Right atrium auricular region (tissue), 2 donors: Measurements from ENCODE around the gene SMYD3. TPM values are rescaled to one million over a fixed set of nuclear protein-coding genes. Genes with fewer than 3 reads are reported as not detected.

ENCODE experiments used
- DNase-seq: peaks from one replicate; pipeline ENCODE4 v3.0.0-alpha.2; 2019; ENCODE audit warnings: low spot score
- H3K27ac ChIP-seq, 2 donors: fragments of 200-600 bp; sonication (generic); 1 replicate in 1 of 2; 2 replicates in 1 of 2; pipeline ENCODE4 v1.5.1; 2016 to 2019
- H3K27me3 ChIP-seq, 2 donors: fragments of 200-600 bp; sonication (generic); one replicate each; pipeline versions ENCODE4 v1.5.1 to v1.6.0; 2017 to 2019
- H3K36me3 ChIP-seq: fragments of 200-600 bp; sonication (generic); one replicate; pipeline ENCODE4 v1.5.1; 2016
- H3K4me1 ChIP-seq, 2 donors: fragments of 200-600 bp; sonication (generic); one replicate each; pipeline versions ENCODE4 v1.5.1 to v1.6.0; 2017 to 2019
- H3K4me3 ChIP-seq, 2 donors: fragments of 200-600 bp; sonication (generic); 1 replicate in 1 of 2; 2 replicates in 1 of 2; pipeline ENCODE4 v1.5.1; 2017 to 2019; ENCODE audit warnings: mild to moderate bottlenecking in 1 of 2, moderate library complexity in 1 of 2
- H3K9me3 ChIP-seq, 2 donors: fragments of 200-600 bp; sonication (generic); one replicate each; pipeline ENCODE4 v1.5.1; 2019
- total RNA-seq, 2 donors: library from RNA; depleted of rRNA; stranded (reverse); fragments of >200 nt; gene quantifications; one replicate each; pipeline ENCODE4 v1.1.0, GENCODE V29; 2016
- TF ChIP-seq, protein P1 (sequence below), 2 donors: fragments of 200-600 bp; sonication (generic); IDR thresholded peaks; one replicate each; pipeline ENCODE4 v1.5.1; 2019; ENCODE audit warnings: antibody characterized with exemption in 2 of 2

The SMYD3 gene
- total RNA-seq, 2 donors from 2014 or later, result 7.9 to 8.5 TPM

- no peak for DNase-seq
- H3K4me3 ChIP-seq, result no peak overlapping the region
- TF ChIP-seq, protein P1, sequence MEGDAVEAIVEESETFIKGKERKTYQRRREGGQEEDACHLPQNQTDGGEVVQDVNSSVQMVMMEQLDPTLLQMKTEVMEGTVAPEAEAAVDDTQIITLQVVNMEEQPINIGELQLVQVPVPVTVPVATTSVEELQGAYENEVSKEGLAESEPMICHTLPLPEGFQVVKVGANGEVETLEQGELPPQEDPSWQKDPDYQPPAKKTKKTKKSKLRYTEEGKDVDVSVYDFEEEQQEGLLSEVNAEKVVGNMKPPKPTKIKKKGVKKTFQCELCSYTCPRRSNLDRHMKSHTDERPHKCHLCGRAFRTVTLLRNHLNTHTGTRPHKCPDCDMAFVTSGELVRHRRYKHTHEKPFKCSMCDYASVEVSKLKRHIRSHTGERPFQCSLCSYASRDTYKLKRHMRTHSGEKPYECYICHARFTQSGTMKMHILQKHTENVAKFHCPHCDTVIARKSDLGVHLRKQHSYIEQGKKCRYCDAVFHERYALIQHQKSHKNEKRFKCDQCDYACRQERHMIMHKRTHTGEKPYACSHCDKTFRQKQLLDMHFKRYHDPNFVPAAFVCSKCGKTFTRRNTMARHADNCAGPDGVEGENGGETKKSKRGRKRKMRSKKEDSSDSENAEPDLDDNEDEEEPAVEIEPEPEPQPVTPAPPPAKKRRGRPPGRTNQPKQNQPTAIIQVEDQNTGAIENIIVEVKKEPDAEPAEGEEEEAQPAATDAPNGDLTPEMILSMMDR (IDR thresholded peaks at IDR 0.05), result no peak
- no peaks in the 10 kb centered on the region for H3K36me3 ChIP-seq
- no peaks in the 10 kb centered on the region for H3K9me3 ChIP-seq
- H3K27ac ChIP-seq, result no peak overlapping the region
- no peaks in the 10 kb centered on the region for H3K4me1 ChIP-seq
- no peaks in the 10 kb centered on the region for H3K27me3 ChIP-seq
Observed at GRCh38 chr1:246271516-246271915, 235.6 kb downstream of the SMYD3 start.

- Histone ChIP-seq H3K27me3 (no peaks in the 10 kb centered on the region), H3K9me3 (no peaks in the 10 kb centered on the region), H3K4me3 (no peak overlapping the region), H3K36me3 (no peaks in the 10 kb centered on the region), H3K27ac (no peak overlapping the region), H3K4me1 (no peaks in the 10 kb centered on the region)
- DNase-seq, result no peak
- TF ChIP-seq, protein P1 (IDR thresholded peaks at IDR 0.05), result no peak
Observed at GRCh38 chr1:246270236-246270635, 236.8 kb downstream of the SMYD3 start.

GRCh38 chr1:246269466-246269865 lies 237.6 kb downstream of the SMYD3 start:
- Histone ChIP-seq H3K9me3 (no peaks in the 10 kb centered on the region), H3K27ac (no peak overlapping the region), H3K4me1 (no peaks in the 10 kb centered on the region), H3K27me3 (no peaks in the 10 kb centered on the region), H3K4me3 (no peak overlapping the region), H3K36me3 (no peaks in the 10 kb centered on the region)
- TF ChIP-seq, protein P1 (IDR thresholded peaks at IDR 0.05), result no peak
- no peak for DNase-seq

DNA sequence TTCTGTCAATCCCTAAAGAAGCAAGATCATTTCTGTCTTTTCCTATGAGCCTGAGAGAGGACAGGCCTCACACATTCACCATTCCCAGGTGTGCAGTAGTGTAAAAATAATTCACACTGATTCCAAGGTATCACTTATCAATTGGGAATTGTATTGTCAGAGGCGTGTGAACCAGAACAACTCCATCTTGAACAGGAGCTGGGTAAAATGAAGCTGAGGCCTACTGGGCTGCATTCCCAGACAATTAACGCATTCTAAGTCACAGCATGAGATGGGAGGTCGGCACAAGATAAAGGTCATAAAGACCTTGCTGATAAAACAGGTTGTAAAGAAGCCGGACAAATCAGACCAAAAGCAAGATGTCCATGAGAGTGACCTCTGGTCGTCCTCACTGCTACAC lies 239.2 kb downstream of the SMYD3 start:
- Histone ChIP-seq H3K9me3 (no peaks in the 10 kb centered on the region), H3K36me3 (no peaks in the 10 kb centered on the region), H3K4me3 (no peak overlapping the region), H3K27me3 (no peaks in the 10 kb centered on the region), H3K4me1 (no peaks in the 10 kb centered on the region), H3K27ac (no peak overlapping the region)
- DNase-seq, result no peak
- TF ChIP-seq, protein P1 (IDR thresholded peaks at IDR 0.05), result no peak

GRCh38 chr1:246267426-246267825 lies 239.7 kb downstream of the SMYD3 start:
- Histone ChIP-seq H3K4me1 (no peaks in the 10 kb centered on the region), H3K36me3 (no peaks in the 10 kb centered on the region), H3K9me3 (no peaks in the 10 kb centered on the region), H3K27ac (no peak overlapping the region), H3K4me3 (no peak overlapping the region), H3K27me3 (no peaks in the 10 kb centered on the region)
- TF ChIP-seq, protein P1 (IDR thresholded peaks at IDR 0.05), result no peak
- no peak for DNase-seq

- Histone ChIP-seq H3K27me3 (no peaks in the 10 kb centered on the region), H3K4me3 (no peak overlapping the region), H3K36me3 (no peaks in the 10 kb centered on the region), H3K4me1 (no peaks in the 10 kb centered on the region), H3K9me3 (no peaks in the 10 kb centered on the region), H3K27ac (no peak overlapping the region)
- TF ChIP-seq, protein P1 (IDR thresholded peaks at IDR 0.05), result no peak
- no peak for DNase-seq
Observed at GRCh38 chr1:246265481-246265880, 241.6 kb downstream of the SMYD3 start.
